GM23338 (cell line): ENCODE measurements around the gene SEH1L. TPM values are rescaled to one million over a fixed set of nuclear protein-coding genes. Genes with fewer than 3 reads are reported as not detected.

ENCODE experiments used
- ATAC-seq: fragments of 200-7000 bp; cut with Tn5 transposase; 3 replicates; pipeline ENCODE4 v1.9.1; 2020
- DNase-seq: peaks from one replicate; pipeline ENCODE4 v3.0.0-alpha.2; 2015; ENCODE audit warnings: low spot score
- H2AFZ ChIP-seq: fragments of 200-600 bp; sonication (generic); 2 replicates; pipeline ENCODE4 v1.8.0; 2016; ENCODE audit warnings: antibody characterized with exemption, mild to moderate bottlenecking, moderate library complexity
- H3F3A ChIP-seq: fragments of 200-600 bp; sonication (generic); replicated peaks from 2 replicates; pipeline ENCODE4 v1.8.0; 2017; ENCODE audit warnings: antibody characterized with exemption, mixed run types, low read depth
- H3K27ac ChIP-seq: fragments of 200-600 bp; sonication (generic); 2 replicates; pipeline ENCODE4 v1.6.1; 2016; ENCODE audit warnings: low read depth
- H3K27me3 ChIP-seq: fragments of 200-600 bp; sonication (generic); 2 replicates; pipeline ENCODE4 v1.8.0; 2016; ENCODE audit warnings: mild to moderate bottlenecking, mixed run types, moderate library complexity; ENCODE audit not compliant: insufficient read depth
- H3K36me3 ChIP-seq: fragments of 200-600 bp; sonication (generic); 2 replicates; pipeline ENCODE4 v1.8.0; 2016; ENCODE audit warnings: mild to moderate bottlenecking; ENCODE audit not compliant: insufficient read depth
- H3K4me1 ChIP-seq: fragments of 200-600 bp; sonication (generic); 2 replicates; pipeline ENCODE4 v1.8.0; 2016; ENCODE audit warnings: mild to moderate bottlenecking, moderate library complexity; ENCODE audit not compliant: insufficient read depth
- H3K4me2 ChIP-seq: fragments of 200-600 bp; sonication (generic); 2 replicates; pipeline ENCODE4 v1.7.1; 2017; ENCODE audit warnings: mixed run types
- H3K4me3 ChIP-seq: fragments of 200-600 bp; sonication (generic); 2 replicates; pipeline ENCODE4 v1.6.1; 2016; ENCODE audit warnings: mixed run types
- H3K79me2 ChIP-seq: fragments of 200-600 bp; sonication (generic); replicated peaks from 2 replicates; pipeline ENCODE4 v1.8.0; 2017; ENCODE audit warnings: mild to moderate bottlenecking; ENCODE audit not compliant: insufficient read depth
- H3K9me2 ChIP-seq: fragments of 200-600 bp; sonication (generic); 2 replicates; pipeline ENCODE4 v1.8.0; 2017; ENCODE audit not compliant: insufficient read depth
- H4K20me1 ChIP-seq: fragments of 200-600 bp; sonication (generic); replicated peaks from 2 replicates; pipeline ENCODE4 v1.8.0; 2017; ENCODE audit warnings: mild to moderate bottlenecking; ENCODE audit not compliant: insufficient read depth
- H3K27ac Mint-ChIP-seq: 2 replicates; pipeline ENCODE4 v1.8.0; 2020; ENCODE audit warnings: inconsistent platforms, mild to moderate bottlenecking, moderate library complexity, mixed read lengths
- H3K27me3 Mint-ChIP-seq: 3 replicates; pipeline ENCODE4 v1.8.0; 2022; ENCODE audit warnings: low read depth, mild to moderate bottlenecking, moderate library complexity, mixed read lengths, inconsistent platforms; ENCODE audit not compliant: insufficient read depth, poor library complexity
- H3K36me3 Mint-ChIP-seq: 3 replicates; pipeline ENCODE4 v1.8.0; 2021; ENCODE audit warnings: low read depth, mild to moderate bottlenecking, inconsistent platforms, moderate library complexity, mixed read lengths
- H3K4me1 Mint-ChIP-seq: 3 replicates; pipeline ENCODE4 v1.8.0; 2020; ENCODE audit warnings: mild to moderate bottlenecking, inconsistent platforms, mixed read lengths
- H3K4me3 Mint-ChIP-seq: 3 replicates; pipeline ENCODE4 v1.8.0; 2021; ENCODE audit warnings: moderate library complexity, mild to moderate bottlenecking, inconsistent platforms, mixed read lengths
- H3K9me3 Mint-ChIP-seq: 3 replicates; pipeline ENCODE4 v1.8.0; 2020; ENCODE audit warnings: moderate library complexity, mild to moderate bottlenecking, inconsistent platforms, mixed read lengths
- CREB1 ChIP-seq: fragments of 250-450 bp; sonication (Bioruptor Pico); IDR thresholded peaks from 2 replicates; pipeline ENCODE4 v1.5.0; 2020; ENCODE audit warnings: low read depth, mild to moderate bottlenecking, moderate library complexity
- CTCF ChIP-seq, 2 experiments: fragments of 200-600 bp in 1 of 2; sonication (generic) in 1 of 2; conservative IDR thresholded peaks; 2 replicates each; pipeline versions ENCODE4 v1.5.1 to v1.6.1; 2016 to 2017; ENCODE audit warnings: antibody characterized with exemption in 2 of 2, low read depth in 2 of 2, mild to moderate bottlenecking in 2 of 2, moderate library complexity in 1 of 2
- EZH2 ChIP-seq: fragments of 200-600 bp; sonication (generic); IDR thresholded peaks from one replicate; pipeline ENCODE4 v1.8.0; 2017; ENCODE audit warnings: antibody characterized with exemption, mild to moderate bottlenecking, low read depth; ENCODE audit not compliant: unreplicated experiment
- EZH2phosphoT487 ChIP-seq: fragments of 200-600 bp; sonication (generic); IDR thresholded peaks from one replicate; pipeline ENCODE4 v1.8.1; 2018; ENCODE audit warnings: antibody characterized with exemption; ENCODE audit not compliant: unreplicated experiment
- JUNB ChIP-seq: IDR thresholded peaks from one replicate; pipeline ENCODE4 v1.6.1; 2016; ENCODE audit warnings: antibody characterized with exemption; ENCODE audit not compliant: unreplicated experiment
- NANOG ChIP-seq: IDR thresholded peaks from 2 replicates; pipeline ENCODE4 v1.6.1; 2016; ENCODE audit warnings: antibody characterized with exemption, borderline replicate concordance
- POLR2AphosphoS5 ChIP-seq: IDR thresholded peaks from 2 replicates; pipeline ENCODE4 v1.6.1; 2016; ENCODE audit warnings: antibody characterized with exemption, low read depth
- STAT1 ChIP-seq: IDR thresholded peaks from one replicate; pipeline ENCODE4 v1.6.1; 2016; ENCODE audit warnings: antibody characterized with exemption; ENCODE audit not compliant: unreplicated experiment
- ZNF114 ChIP-seq: fragments of 250-450 bp; sonication (Bioruptor Pico); IDR thresholded peaks from 2 replicates; pipeline ENCODE4 v1.5.0; 2020; ENCODE audit warnings: mild to moderate bottlenecking, moderate library complexity
- ZNF331 ChIP-seq: fragments of 250-450 bp; sonication (Bioruptor Pico); IDR thresholded peaks from 2 replicates; pipeline ENCODE4 v1.5.0; 2020; ENCODE audit warnings: low read depth, mild to moderate bottlenecking, moderate library complexity
- polyA plus RNA-seq: library from polyadenylated mRNA; unstranded; fragments of >200 nt; fragmentation: Nextera tagmentation; extraction: Ambion mirVana; gene quantifications from 2 replicates; pipeline ENCODE4 v1.2.1, GENCODE V29; 2016
- total RNA-seq: library from RNA; depleted of rRNA; stranded (reverse); fragments of >200 nt; shearing (Covaris generic); gene quantifications from 2 replicates; pipeline ENCODE4 v1.2.3, GENCODE V29; 2014
- TF ChIP-seq, protein P1 (sequence below): fragments of 250-450 bp; sonication (Bioruptor Pico); IDR thresholded peaks from 2 replicates; pipeline ENCODE4 v1.5.0; 2020; ENCODE audit warnings: mild to moderate bottlenecking, moderate library complexity
- TF ChIP-seq, protein P2 (sequence below): IDR thresholded peaks from one replicate; pipeline ENCODE4 v1.6.1; 2018; ENCODE audit warnings: antibody characterized with exemption; ENCODE audit not compliant: unreplicated experiment

Gene SEH1L
- total and polyA plus RNA-seq, 2 experiments from 2014 or later = 46.9 to 72.0 TPM

DNA sequence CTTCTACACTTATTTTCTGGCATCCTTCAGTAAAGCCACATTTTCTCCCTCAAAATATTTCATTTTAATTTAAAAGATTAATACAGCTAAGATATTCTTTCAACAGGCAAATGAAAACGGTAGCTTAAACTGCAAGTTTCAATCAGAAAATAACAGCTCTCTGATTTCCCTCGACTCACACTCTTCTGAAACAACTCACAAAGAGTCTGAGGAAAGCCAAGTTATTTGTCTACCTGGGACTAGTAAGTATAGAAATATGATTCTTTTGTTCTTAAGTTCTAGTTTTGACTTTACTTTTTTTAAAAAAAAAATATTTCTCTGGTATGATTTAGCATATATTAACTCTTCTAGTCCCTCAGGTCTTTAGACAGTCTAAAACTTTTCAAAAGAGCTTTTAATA is 70.6 kb downstream of the SEH1L start (continued):
- TF ChIP-seq ZNF114 (CRISPR knock-in tag) (no peak), CTCF (conservative IDR thresholded peaks at IDR 0.05; ENCODE audit: low read depth in 2 of 2) (no peak), ZNF331 (CRISPR knock-in tag) (no peak)

DNA sequence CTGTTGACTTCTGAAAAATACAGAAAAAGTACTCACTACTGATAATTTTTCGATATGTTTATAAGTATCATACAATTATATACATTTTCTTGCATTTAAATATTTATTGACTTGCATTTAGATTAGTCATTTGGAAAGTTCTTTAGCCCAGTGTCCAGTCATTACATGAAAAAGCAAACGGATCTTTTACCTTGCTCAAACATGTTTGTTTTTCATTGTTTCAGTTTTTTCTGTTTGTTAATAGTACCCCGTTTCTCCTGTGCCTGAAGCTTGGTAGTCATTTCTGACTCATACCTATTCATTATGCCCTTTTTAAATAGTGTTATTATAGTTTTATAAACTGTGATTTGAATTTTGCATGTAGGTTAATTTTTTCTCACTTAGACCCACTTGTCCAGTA is 71.5 kb downstream of the SEH1L start:
- ATAC-seq (no peak), DNase-seq (no peak)
- no peak overlapping the region for H3K4me3 Mint-ChIP-seq
- H3K27ac Mint-ChIP-seq = no peak overlapping the region
- H3K27me3 Mint-ChIP-seq = no peaks in the 10 kb centered on the region
- H3K9me3 Mint-ChIP-seq = no peaks in the 10 kb centered on the region
- no peak overlapping the region for H3K4me3 ChIP-seq
- H4K20me1 ChIP-seq = peaks cover 5% of the 10 kb centered on the region; the same call in 1 of the 2 replicates
- no peak overlapping the region for H2AFZ ChIP-seq
- no peak overlapping the region for H3K4me2 ChIP-seq
- H3K36me3 ChIP-seq = peaks cover 21% of the 10 kb centered on the region
- no peak overlapping the region for H3K27ac ChIP-seq
- H3K27me3 ChIP-seq = no peaks in the 10 kb centered on the region
- H3K4me1 Mint-ChIP-seq = peaks cover 4% of the 10 kb centered on the region; the same call in 1 of the 3 replicates
- no peaks in the 10 kb centered on the region for H3F3A ChIP-seq
- no peaks in the 10 kb centered on the region for H3K9me2 ChIP-seq
- no peaks in the 10 kb centered on the region for H3K4me1 ChIP-seq
- H3K36me3 Mint-ChIP-seq = peaks cover 64% of the 10 kb centered on the region
- peaks cover 10% of the 10 kb centered on the region; the same call in 1 of the 2 replicates for H3K79me2 ChIP-seq
- no peak for TF ChIP-seq JUNB
- TF ChIP-seq ZNF331 (CRISPR knock-in tag) = no peak
- TF ChIP-seq, protein P1, sequence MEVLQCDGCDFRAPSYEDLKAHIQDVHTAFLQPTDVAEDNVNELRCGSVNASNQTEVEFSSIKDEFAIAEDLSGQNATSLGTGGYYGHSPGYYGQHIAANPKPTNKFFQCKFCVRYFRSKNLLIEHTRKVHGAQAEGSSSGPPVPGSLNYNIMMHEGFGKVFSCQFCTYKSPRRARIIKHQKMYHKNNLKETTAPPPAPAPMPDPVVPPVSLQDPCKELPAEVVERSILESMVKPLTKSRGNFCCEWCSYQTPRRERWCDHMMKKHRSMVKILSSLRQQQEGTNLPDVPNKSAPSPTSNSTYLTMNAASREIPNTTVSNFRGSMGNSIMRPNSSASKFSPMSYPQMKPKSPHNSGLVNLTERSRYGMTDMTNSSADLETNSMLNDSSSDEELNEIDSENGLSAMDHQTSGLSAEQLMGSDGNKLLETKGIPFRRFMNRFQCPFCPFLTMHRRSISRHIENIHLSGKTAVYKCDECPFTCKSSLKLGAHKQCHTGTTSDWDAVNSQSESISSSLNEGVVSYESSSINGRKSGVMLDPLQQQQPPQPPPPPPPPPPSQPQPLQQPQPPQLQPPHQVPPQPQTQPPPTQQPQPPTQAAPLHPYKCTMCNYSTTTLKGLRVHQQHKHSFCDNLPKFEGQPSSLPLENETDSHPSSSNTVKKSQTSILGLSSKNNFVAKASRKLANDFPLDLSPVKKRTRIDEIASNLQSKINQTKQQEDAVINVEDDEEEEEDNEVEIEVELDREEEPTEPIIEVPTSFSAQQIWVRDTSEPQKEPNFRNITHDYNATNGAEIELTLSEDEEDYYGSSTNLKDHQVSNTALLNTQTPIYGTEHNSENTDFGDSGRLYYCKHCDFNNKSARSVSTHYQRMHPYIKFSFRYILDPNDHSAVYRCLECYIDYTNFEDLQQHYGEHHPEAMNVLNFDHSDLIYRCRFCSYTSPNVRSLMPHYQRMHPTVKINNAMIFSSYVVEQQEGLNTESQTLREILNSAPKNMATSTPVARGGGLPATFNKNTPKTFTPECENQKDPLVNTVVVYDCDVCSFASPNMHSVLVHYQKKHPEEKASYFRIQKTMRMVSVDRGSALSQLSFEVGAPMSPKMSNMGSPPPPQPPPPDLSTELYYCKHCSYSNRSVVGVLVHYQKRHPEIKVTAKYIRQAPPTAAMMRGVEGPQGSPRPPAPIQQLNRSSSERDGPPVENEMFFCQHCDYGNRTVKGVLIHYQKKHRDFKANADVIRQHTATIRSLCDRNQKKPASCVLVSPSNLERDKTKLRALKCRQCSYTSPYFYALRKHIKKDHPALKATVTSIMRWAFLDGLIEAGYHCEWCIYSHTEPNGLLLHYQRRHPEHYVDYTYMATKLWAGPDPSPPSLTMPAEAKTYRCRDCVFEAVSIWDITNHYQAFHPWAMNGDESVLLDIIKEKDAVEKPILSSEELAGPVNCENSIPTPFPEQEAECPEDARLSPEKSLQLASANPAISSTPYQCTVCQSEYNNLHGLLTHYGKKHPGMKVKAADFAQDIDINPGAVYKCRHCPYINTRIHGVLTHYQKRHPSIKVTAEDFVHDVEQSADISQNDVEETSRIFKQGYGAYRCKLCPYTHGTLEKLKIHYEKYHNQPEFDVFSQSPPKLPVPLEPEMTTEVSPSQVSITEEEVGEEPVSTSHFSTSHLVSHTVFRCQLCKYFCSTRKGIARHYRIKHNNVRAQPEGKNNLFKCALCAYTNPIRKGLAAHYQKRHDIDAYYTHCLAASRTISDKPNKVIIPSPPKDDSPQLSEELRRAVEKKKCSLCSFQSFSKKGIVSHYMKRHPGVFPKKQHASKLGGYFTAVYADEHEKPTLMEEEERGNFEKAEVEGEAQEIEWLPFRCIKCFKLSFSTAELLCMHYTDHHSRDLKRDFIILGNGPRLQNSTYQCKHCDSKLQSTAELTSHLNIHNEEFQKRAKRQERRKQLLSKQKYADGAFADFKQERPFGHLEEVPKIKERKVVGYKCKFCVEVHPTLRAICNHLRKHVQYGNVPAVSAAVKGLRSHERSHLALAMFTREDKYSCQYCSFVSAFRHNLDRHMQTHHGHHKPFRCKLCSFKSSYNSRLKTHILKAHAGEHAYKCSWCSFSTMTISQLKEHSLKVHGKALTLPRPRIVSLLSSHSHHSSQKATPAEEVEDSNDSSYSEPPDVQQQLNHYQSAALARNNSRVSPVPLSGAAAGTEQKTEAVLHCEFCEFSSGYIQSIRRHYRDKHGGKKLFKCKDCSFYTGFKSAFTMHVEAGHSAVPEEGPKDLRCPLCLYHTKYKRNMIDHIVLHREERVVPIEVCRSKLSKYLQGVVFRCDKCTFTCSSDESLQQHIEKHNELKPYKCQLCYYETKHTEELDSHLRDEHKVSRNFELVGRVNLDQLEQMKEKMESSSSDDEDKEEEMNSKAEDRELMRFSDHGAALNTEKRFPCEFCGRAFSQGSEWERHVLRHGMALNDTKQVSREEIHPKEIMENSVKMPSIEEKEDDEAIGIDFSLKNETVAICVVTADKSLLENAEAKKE (CRISPR knock-in tag) = no peak
- TF ChIP-seq CTCF (conservative IDR thresholded peaks at IDR 0.05; ENCODE audit: low read depth in 2 of 2) = no peak
- no peak for TF ChIP-seq STAT1
- TF ChIP-seq, protein P2, sequence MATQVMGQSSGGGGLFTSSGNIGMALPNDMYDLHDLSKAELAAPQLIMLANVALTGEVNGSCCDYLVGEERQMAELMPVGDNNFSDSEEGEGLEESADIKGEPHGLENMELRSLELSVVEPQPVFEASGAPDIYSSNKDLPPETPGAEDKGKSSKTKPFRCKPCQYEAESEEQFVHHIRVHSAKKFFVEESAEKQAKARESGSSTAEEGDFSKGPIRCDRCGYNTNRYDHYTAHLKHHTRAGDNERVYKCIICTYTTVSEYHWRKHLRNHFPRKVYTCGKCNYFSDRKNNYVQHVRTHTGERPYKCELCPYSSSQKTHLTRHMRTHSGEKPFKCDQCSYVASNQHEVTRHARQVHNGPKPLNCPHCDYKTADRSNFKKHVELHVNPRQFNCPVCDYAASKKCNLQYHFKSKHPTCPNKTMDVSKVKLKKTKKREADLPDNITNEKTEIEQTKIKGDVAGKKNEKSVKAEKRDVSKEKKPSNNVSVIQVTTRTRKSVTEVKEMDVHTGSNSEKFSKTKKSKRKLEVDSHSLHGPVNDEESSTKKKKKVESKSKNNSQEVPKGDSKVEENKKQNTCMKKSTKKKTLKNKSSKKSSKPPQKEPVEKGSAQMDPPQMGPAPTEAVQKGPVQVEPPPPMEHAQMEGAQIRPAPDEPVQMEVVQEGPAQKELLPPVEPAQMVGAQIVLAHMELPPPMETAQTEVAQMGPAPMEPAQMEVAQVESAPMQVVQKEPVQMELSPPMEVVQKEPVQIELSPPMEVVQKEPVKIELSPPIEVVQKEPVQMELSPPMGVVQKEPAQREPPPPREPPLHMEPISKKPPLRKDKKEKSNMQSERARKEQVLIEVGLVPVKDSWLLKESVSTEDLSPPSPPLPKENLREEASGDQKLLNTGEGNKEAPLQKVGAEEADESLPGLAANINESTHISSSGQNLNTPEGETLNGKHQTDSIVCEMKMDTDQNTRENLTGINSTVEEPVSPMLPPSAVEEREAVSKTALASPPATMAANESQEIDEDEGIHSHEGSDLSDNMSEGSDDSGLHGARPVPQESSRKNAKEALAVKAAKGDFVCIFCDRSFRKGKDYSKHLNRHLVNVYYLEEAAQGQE = no peak
- no peak for TF ChIP-seq EZH2
- TF ChIP-seq ZNF114 (CRISPR knock-in tag) = no peak
- no peak for TF ChIP-seq NANOG
- no peak for TF ChIP-seq CREB1 (CRISPR knock-in tag)
- TF ChIP-seq EZH2phosphoT487 = no peak
- TF ChIP-seq POLR2AphosphoS5 = no peak
